Activated effector memory CD4-positive, alpha-beta T cell treated with Interleukin-2 at 50 U/mL for 16 hours (primary cell): Measurements from ENCODE around the gene UNC5B.
"Not testable (repeated sequence)": the region's sequence is repeated elsewhere in the genome, so short reads cannot be mapped to it uniquely, and the experiment has no call there.

Experiments
- DNase-seq: peaks from one replicate; pipeline ENCODE4 v3.0.0-alpha.2; 2020

The UNC5B gene

GRCh38 chr10:71209731-71210541, 2.4 kb upstream of the UNC5B start:
- DNase-seq: no peak

GRCh38 chr10:71210542-71210871, 1.9 kb upstream of the UNC5B start:
- DNase-seq: no peak

GRCh38 chr10:71211053-71211452, 1.3 kb upstream of the UNC5B start:
- no peak for DNase-seq

GRCh38 chr10:71211775-71212317, 524 bp upstream of the UNC5B start:
- no peak for DNase-seq

- DNase-seq: no peak
These were observed 804 bp downstream of the UNC5B start for GRCh38 chr10:71213127-71213621.

GRCh38 chr10:71213761-71214440, 1.5 kb downstream of the UNC5B start:
- DNase-seq: no peak

- DNase-seq: no peak
These were observed 2.5 kb downstream of the UNC5B start for GRCh38 chr10:71214641-71215559.

GRCh38 chr10:71216363-71216695, 4.0 kb downstream of the UNC5B start:
- DNase-seq: no peak

GRCh38 chr10:71216751-71217265, 4.4 kb downstream of the UNC5B start:
- no peak for DNase-seq

- no peak for DNase-seq
These were observed 5.1 kb downstream of the UNC5B start for GRCh38 chr10:71217266-71218045.

GRCh38 chr10:71218046-71218650, 5.8 kb downstream of the UNC5B start:
- DNase-seq: no peak

GRCh38 chr10:71218651-71219050, 6.3 kb downstream of the UNC5B start:
- DNase-seq: no peak

- DNase-seq: not testable (repeated sequence)
These were observed 7.0 kb downstream of the UNC5B start for GRCh38 chr10:71219236-71219917.

- no peak for DNase-seq
These were observed 7.7 kb downstream of the UNC5B start for GRCh38 chr10:71219918-71220688.

- no peak for DNase-seq
These were observed 8.5 kb downstream of the UNC5B start for GRCh38 chr10:71220689-71221540.

- DNase-seq: no peak
These were observed 9.3 kb downstream of the UNC5B start for GRCh38 chr10:71221586-71222202.

GRCh38 chr10:71222601-71223346, 10.4 kb downstream of the UNC5B start:
- DNase-seq: no peak
